ENCODE results near the gene EPB41L2. TPM values are rescaled to one million over a fixed set of nuclear protein-coding genes. Genes with fewer than 3 reads are reported as not detected.

The EPB41L2 gene
- total RNA-seq, 1 experiment from 2014 or later = 106 TPM

GRCh38 chr6:130834482-130835251 is 228.4 kb downstream of the EPB41L2 start:
- no peak for TF ChIP-seq ZNF512 (CRISPR knock-in tag; IDR thresholded peaks at IDR 0.05; ENCODE audit: borderline replicate concordance)
- TF ChIP-seq NFE2L1 (CRISPR knock-in tag; IDR thresholded peaks at IDR 0.05) = no peak
- TF ChIP-seq SMAD4 (CRISPR knock-in tag; IDR thresholded peaks at IDR 0.05) = no peak
- no peak for TF ChIP-seq ZNF263 (CRISPR knock-in tag; IDR thresholded peaks at IDR 0.05; ENCODE audit: low read depth)
- no peak for TF ChIP-seq RELA (CRISPR knock-in tag; IDR thresholded peaks at IDR 0.05; ENCODE audit: borderline replicate concordance)
- TF ChIP-seq HMGA2 (CRISPR knock-in tag; IDR thresholded peaks at IDR 0.05) = no peak
- no peak for TF ChIP-seq TEAD1 (CRISPR knock-in tag; IDR thresholded peaks at IDR 0.05)
- no peak for TF ChIP-seq ZNF532 (CRISPR knock-in tag; IDR thresholded peaks at IDR 0.05; ENCODE audit: borderline replicate concordance)
- TF ChIP-seq IRF1 (CRISPR knock-in tag; IDR thresholded peaks at IDR 0.05) = no peak
- no peak for TF ChIP-seq ZNF425 (CRISPR knock-in tag; conservative IDR thresholded peaks at IDR 0.05)
- TF ChIP-seq NR2C2 (CRISPR knock-in tag; IDR thresholded peaks at IDR 0.05) = no peak
- TF ChIP-seq ETV6 (CRISPR knock-in tag; IDR thresholded peaks at IDR 0.05) = no peak
- ChIA-PET CTCF (no interaction called here), POLR2A (no interaction called here)
- Mint-ChIP-seq H3K4me1 (peaks cover 13% of the 10 kb centered on the region), H3K9me3 (no peaks in the 10 kb centered on the region), H3K36me3 (no peaks in the 10 kb centered on the region), H3K27ac (no peak overlapping the region), H3K4me3 (no peak overlapping the region), H3K27me3 (ENCODE audit: low read depth) (no peaks in the 10 kb centered on the region)
- ATAC-seq (no peak), DNase-seq (ENCODE audit: low spot score) (no peak)

- POLR2A ChIA-PET = no interaction called here
- CTCF ChIA-PET = interaction anchor here (1.5 kb wide), 1 partner anchor 90 kb away, joined by 3 read pairs; no protein-coding TSS in a partner anchor
- no peak overlapping the region for H3K27ac Mint-ChIP-seq
- ATAC-seq (no peak), DNase-seq (ENCODE audit: low spot score) (no peak)
- no peaks in the 10 kb centered on the region for H3K36me3 Mint-ChIP-seq
- H3K9me3 Mint-ChIP-seq = no peaks in the 10 kb centered on the region
- H3K4me1 Mint-ChIP-seq = peaks cover 3% of the 10 kb centered on the region
- no peak overlapping the region for H3K4me3 Mint-ChIP-seq
- TF ChIP-seq ZNF396 (CRISPR knock-in tag; IDR thresholded peaks at IDR 0.05; ENCODE audit: borderline replicate concordance) = no peak
- H3K27me3 Mint-ChIP-seq (ENCODE audit: low read depth) = no peaks in the 10 kb centered on the region
These were observed 229.5 kb downstream of the EPB41L2 start for GRCh38 chr6:130833569-130833968.

- H3K27ac Mint-ChIP-seq = no peak overlapping the region
- H3K4me1 Mint-ChIP-seq = peaks cover under 1% of the 10 kb centered on the region
- DNase-seq (ENCODE audit: low spot score) = no peak
- peaks cover 1% of the 10 kb centered on the region for H3K9me3 Mint-ChIP-seq
- H3K4me3 Mint-ChIP-seq = no peak overlapping the region
- no peak for ATAC-seq
- no peaks in the 10 kb centered on the region for H3K36me3 Mint-ChIP-seq
- CTCF ChIA-PET = no interaction called here
- no peaks in the 10 kb centered on the region for H3K27me3 Mint-ChIP-seq (ENCODE audit: low read depth)
- POLR2A ChIA-PET = no interaction called here
- TF ChIP-seq ELF4 (CRISPR knock-in tag; IDR thresholded peaks at IDR 0.05; ENCODE audit: low read depth) (no peak), RELA (CRISPR knock-in tag; IDR thresholded peaks at IDR 0.05; ENCODE audit: borderline replicate concordance) (no peak), KAT7 (CRISPR knock-in tag; IDR thresholded peaks at IDR 0.05; ENCODE audit: borderline replicate concordance) (no peak), JAZF1 (CRISPR knock-in tag; IDR thresholded peaks at IDR 0.05) (no peak), ZNF671 (CRISPR knock-in tag; IDR thresholded peaks at IDR 0.05) (no peak), ZNF232 (CRISPR knock-in tag; IDR thresholded peaks at IDR 0.05) (no peak), AFF4 (CRISPR knock-in tag; IDR thresholded peaks at IDR 0.05; ENCODE audit: borderline replicate concordance) (no peak), NR3C1 (CRISPR knock-in tag; conservative IDR thresholded peaks at IDR 0.05; ENCODE audit: low read depth) (no peak)
These were observed 231.4 kb downstream of the EPB41L2 start for GRCh38 chr6:130831607-130832006.
